ENCODE results near the gene PPP3R1.

The PPP3R1 gene

DNA sequence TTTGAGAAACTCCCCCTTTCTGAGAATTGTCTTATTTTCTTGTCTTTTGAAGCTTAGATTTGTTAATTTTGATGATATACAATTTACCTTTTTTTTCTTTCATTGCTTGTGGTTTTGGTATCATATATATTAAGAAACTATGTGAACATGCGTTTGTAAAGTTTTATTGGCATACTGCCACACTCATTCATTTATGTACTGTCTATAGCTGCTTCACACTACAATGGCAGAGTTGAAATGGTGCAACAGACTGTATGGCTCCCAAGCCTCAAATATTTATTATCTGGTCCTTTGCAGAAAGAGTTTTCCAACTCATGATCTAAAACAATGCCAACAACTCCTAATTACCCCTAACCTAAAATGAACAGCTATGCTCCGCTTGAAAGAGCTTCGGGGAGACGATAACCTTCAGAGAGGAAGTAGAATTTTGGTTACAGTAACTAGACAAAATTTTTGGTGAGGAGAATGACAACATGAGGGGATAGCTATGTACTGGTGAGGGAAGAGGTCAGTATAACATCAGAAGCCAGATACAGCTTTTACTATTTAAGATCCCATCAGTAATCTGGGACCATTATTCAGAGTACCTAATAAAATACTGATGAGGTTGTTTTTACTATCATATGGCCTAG, 16.1 kb downstream of the PPP3R1 start:
- DNase-seq, result no peak

DNA sequence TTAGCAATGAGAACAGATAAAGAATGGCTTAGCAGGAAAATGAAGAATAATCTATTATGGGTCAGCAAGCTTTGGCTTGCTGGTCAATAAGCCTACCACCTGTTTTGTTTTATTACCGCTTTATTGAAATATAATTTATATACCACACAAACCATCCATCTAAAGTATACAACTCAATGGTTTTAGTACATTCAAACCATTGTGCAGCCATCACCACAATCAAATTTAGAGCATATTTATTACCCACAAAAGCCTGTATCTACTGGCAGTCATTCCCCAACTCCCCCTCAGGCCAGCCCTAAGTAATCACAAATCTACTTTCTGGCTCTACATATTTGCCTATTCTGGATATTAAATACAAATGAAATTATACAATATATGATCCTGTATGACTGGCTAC, 17.2 kb downstream of the PPP3R1 start:
- DNase-seq, result no peak

DNA sequence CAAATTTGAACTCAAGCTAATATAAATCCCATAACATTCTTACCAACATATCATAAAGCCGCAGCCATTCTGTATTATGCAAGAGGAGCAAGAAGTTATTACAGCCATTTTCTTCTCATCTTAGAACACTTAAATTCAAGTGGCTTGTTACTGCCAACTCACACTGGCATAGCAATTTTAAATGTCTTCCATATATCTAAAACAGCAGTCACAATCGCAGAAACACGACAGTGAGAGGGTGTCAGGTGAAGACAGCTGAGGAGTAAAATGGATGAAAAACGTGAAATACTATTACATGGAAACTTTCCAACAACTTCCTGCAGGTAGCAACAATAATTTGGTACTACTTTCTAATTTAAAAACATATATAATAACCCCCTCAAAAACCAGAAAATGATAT, 17.9 kb downstream of the PPP3R1 start:
- no peak for DNase-seq

DNA sequence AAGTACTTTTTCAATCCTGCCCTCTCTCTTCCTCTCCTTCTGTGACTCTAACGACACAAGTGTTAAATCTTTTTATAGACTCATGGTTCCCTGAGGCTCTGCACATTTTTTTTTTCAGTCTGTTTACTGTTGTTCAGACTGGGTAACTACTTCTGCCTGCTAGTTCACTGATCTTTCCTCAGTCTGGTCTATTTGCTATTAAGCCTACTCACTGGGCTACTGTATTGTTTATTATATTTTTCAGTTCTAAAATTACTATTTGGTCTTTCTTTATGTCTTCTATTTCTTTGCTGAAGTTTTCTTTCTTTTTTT, 21.3 kb downstream of the PPP3R1 start:
- DNase-seq, result no peak

DNA sequence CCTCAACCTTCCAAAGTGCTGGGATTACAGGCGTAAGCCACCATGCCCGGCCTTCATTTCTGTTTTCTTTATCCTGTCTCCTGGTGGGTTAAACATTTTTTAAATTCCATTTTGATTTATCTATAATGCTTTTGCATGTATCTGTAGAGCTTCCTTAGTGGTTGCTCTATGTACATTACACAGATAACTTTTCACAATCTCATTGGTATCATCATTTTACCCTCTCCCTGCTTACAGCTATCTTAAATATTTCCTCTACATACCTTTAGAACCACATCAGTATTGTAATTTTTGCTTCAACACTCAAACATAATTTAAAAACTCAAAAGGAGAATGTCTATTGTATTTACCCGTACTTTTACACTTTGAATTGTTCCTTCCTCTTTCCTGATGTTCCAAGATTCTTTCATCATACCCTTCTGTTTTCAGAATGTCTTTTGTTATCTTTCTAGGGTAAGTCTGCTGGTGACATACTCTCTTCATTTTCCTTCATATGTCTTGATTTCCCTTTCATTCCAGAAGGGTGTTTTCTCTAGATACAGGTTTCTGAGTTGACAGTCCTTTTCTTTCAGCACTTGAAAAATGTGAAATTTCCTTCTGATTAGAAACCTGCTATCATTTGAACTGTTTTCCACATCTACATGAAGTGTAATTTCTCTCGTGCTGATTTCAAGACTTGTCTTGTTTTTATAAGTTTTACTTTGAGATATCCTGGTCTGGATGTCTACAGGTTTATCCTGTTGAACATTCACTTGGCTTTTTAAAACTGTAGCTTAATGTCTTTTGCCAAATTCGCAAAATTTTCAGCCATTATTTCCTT, 21.9 kb downstream of the PPP3R1 start:
- no peak for DNase-seq

DNA sequence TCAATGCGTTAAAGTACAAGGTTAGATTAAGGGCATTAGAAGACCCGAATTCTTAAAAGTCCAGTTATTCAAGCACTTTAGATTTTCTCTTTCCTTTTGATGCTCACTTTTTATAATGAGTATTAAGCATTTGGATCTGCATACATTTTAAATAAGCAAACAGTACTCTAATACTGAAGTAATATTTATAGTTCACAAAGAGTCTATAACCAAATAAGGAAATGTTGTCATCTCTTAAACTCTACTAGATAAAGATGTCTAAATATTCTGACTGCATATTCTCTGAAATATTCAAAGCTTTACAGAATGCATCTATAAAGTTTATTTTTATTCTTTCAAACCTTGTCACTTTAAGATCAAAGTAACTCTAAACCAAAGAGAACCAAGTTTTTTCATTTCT, 25.5 kb downstream of the PPP3R1 start:
- DNase-seq, result no peak

DNA sequence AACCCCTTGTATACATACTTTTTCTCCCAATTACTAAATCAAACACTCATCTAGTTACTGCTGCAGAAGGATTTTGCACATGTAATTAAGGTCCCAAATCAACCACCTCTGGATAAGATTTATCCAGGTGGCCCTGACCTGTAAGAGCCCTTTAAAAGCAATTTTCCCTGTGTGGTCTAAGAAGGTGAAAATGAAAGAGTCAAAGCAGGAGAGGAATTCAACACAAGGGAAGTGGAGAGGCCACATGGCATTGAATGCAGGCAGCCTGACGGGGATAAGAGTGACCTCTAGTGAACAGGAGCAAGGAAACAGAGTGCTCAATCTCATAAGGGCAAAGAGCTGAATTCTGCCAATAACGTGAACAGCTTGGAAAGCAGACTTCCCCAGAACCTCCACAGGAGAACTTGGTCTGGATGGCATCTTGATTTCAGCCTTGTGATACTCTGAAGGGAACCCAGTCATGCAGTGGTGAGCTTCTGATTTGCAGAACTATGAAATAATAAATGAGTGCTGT, 27.2 kb downstream of the PPP3R1 start:
- DNase-seq, result peak in 3 of 58 donors; percentile 4 to 6 (median 5)

DNA sequence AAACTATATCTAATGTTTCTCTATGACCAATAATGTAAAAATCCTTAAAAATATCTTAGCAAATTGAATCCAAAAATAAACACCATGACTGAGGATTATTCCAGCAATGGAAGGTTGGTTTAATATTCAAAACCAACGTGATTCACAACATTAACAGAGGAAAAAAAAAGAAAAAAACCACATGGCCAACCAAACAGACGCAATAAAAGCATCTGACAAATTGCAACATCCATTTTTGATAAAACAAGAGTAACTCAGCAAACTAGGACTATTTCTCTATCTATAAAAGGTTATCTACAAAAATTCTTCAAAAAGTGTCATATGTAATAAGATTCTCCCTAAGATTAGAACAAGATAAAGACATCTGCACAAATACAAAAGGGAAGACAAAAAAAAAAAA, 28.9 kb downstream of the PPP3R1 start:
- DNase-seq, result no peak

DNA sequence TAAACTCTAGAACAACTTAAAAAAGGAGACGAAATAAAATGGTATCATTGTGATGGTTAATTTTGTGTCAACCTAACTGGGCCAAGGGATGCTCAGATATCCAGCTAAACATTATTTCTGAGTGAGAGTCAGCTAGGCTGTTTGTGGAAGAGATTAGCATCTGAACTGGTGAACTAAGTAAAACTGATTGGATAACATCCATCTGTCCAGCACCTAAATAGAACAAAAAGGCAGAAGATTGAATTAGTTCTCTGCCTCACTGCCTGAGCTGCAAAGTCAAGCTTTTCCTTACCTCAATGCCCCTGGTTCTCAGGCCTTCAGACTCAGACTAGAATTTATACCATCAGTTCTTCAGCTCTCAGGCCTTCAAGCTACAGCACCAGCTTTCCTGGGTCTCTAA, 30.0 kb downstream of the PPP3R1 start:
- DNase-seq, result no peak

DNA sequence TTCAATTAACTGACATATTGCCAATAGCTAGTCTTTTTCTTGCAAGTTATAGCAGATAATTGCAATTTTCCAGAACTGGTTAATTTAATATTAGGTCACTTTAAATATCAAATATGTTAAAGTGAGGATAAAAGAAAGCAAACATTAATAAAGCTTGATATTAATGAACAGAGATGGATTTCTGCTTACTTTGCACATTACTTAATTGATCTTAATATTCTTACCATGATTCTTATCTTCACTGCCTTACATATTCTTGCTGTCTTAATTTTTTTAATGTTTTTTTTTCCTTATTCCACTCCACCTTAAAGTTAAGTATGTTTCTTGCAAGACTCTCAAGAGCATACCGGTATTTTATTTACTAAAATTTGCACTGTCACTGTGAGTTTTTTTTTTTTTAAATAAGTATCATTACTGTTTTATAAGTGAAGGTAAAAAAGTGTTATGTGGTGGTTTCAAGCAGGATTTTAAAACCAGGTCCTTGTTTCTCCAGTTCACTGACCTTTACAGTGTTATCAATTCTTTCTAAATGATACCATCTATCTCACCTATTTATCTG, 33.9 kb downstream of the PPP3R1 start:
- DNase-seq, result no peak

DNA sequence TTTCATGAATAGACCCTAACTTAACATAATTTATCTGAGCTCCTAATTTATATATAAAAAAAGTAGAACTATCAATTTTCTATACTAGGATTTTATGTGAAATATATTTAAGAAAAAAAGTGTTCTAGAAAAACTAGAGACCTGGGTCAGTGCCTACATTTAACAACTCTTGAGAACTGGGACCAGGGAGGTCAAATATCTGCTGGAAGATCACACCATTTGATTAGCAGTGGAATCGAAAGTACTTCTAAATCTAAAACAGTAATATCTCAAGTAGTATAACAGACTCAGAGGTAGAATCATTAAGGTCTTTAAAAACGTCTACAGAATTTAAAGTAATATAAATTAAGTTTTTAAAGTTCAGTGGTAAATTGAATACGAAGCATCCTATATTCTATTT, 34.6 kb downstream of the PPP3R1 start:
- no peak for DNase-seq

DNA sequence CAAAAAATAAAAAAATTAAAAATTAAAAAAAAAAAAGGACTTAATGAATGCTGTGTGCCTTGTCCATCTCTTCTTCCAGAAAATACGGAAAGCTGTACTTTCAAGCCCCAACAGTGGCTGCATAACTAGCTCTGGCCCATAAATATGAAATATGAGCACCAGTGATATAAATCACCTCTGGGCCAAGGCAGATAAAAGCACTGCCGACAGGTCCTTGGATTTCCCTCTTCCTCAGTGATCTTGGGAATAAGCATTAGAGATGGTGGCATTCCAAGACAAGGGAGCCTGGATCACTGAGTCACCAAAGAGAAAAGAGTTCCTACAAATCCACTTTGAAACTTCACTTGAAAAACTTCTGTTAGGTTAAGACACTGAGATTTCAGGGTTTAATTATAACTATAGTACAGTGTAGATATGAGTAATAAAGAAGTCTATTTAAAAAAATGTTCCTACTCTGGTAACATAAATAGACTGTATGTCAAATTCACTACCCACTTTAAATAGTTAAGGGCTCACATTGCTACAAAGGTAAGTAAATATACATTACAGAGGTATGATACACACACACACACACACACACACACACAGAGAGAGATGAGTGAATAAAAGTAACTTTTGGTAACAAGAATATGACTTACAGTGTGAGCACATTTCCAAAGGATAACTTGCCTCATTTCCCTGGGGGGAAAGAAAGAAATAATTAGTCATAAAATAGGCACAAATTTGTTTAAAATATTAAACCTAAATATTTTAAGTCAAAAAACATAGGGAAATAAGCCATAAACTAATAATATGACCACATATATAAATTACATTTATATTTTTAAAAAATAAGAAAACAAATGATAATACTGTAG, 35.6 kb downstream of the PPP3R1 start:
- no peak for DNase-seq

DNA sequence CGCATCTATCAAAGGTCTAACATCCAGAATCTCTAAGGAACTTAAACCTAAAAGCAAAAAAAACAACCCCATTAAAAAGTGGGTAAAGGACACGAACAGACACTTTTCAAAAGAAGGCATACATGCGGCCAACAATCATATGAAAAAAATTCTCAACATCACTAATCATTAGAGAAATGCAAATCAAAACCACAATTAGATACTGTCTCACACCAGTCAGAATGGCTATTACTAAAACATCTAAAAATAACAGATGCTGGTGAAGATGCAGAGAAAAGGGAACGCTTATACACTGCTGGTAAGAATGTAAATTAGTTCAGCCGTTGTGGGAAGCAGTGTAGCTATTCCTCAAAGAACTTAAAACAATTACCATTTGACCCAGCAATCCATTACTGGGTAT, 38.0 kb downstream of the PPP3R1 start:
- DNase-seq, result no peak

DNA sequence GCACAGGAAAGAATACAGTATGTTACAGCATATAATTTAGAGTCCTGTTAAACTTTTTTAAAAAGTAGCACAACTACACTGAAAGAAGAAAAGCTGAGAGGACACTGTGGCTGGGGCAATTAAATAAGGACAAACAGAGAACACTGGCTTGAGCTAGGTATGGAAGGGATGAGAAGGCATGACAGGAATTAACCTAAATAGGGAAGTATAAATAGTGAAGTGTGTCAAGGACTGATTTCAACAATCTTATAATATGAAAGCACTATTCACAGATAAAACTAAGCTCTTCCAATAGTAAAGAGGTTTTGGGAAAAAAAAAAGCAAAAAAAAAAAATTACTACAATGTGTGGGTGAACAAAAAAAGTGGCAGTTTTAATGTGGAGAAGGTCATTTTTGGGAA, 45.5 kb downstream of the PPP3R1 start:
- no peak for DNase-seq

DNA sequence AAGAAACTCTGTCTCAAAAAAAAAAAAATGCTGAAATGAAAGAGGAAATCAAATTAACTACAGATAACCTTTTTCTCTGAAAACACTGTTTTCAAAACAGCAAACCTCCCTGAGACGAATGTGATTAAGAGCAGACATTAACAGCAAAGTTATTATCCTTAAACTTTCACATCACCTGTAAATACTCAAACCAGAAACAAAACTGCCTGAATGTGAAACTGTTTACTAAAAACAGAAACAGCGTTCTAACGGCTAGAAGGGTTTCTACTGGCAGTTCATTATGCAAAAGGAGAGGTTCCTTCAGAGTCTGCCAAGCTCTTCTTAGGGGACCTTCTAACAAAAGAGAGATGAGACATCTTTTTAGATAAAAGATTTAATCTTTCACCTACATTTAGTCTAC, 48.7 kb downstream of the PPP3R1 start:
- no peak for DNase-seq

DNA sequence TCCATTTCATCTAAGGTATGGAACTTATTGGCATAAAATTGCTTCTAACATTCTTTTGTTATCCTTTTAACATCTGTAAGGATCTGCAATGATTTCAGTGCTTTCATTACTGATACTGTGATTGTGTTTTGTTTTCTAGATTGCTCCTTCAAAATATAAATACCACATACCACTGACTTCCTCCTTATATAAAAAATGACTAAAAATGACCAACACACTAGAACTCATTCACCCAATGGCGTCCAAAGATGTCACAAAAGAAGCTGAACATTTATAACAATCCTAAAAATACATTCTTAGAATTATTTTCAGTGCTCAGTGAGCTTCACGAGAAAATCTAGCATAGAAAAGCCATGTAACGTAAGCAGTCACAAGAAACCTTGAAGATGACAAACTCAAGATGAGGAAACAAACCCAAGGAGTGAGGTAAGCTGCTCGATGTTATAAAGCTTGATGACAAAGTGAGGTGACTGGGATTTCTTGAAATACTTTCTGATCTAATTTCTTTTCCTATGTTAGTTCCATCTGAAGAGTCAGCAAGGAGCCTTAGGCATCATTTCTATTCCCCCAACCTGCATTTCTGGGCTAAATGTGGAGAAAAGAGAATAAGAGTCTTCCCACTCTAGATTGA, 52.1 kb downstream of the PPP3R1 start:
- DNase-seq, result no peak

DNA sequence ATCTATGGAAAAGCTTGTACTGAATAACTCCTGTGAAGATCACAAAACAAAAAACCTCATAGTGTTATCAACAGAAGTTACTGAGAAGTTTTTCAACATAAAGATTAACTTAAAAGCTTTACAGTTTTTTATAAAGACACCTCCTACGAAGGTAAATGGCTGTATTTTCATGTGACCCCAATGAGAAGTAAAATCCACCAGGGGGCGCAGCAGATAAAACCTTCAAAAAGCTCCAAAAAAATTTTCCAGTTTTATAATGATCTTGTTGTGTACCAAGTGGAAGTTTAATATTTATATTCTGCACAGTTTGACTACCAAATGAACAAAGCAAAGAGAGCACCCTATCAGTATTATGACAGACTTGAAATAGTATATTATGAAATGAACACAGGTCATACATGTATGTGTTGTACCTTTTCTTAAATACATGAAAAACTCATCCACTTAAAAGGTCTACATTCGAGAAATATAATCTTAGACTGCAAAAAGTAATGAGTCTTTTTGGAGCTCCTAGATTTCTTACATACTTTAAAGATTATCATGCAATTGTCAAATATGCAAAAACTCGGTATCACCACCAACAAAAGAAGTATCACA, 56.1 kb downstream of the PPP3R1 start:
- DNase-seq, result peak in 4 of 58 donors; percentile 0 to 41 (median 6)

DNA sequence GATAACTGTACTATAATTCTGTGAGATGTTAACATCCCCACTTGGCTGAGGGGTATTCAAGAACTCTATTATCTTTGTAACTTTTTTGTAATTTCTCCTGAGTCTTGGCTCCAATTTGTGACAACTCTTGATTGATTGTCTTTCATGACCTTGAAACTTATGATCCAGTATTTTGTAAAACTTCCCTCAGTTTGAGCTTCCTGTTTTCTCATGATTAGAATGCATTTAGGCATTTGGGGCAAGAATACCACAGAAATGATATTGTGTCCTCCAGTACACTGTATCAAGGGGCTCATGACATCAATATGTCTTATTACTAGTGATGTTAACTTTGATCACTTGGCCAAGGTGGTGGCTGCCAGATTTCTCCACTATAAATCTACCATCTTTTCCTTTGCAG, 57.2 kb downstream of the PPP3R1 start:
- DNase-seq, result no peak

DNA sequence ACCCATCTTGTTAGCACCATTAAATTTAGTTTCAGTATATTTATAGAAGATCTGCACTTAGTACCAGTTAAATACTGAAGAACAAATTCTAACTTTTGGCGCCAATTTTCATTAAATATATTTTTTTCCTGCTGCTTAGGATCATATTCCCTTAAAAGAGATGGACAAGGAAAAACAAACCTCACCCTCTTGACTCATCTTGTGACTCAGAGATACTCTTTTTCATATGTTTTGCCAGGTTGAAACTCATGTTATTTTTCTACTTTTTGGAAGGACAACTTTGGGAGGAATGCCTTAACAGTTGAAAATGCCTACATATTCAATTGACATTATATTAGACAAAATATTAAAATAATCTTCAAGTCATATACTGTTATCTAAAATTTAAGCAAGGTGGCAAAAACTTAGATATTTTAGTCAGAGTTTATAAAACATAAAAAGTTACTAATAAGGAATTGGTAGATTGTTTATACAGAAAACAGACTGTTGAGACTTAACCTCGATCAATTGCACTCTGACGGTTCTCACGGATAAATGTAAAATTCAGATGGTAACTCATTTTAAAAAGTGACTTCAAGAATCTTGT, 58.5 kb downstream of the PPP3R1 start:
- no peak for DNase-seq

DNA sequence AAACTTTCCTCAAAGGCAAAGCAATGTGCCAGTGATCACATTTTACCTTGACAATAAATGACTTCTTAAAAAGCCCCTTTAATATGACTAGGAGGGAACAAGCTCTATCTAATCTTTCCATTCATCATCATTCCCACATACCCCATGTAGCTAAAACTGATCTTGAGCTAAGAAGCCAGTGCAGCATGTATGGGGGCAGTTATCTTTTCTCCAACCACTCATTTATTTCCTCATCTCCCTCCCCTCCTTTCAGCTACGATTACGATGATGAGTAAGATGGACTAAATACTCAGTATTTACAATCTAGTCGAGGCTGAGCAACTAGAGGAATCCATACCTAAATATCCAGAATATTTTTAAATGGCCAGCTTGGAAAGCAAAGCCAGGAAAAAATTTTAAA, 59.2 kb downstream of the PPP3R1 start:
- DNase-seq, result no peak
